NCI-H460 (cell line): ENCODE data around the gene NAT16. TPM values are rescaled to one million over a fixed set of nuclear protein-coding genes. Genes with fewer than 3 reads are reported as not detected.

Experiments
- DNase-seq: peaks from one replicate; pipeline ENCODE4 v3.0.0-alpha.2; 2016; ENCODE audit warnings: low read depth; ENCODE audit errors: extremely low read depth
- total RNA-seq: library from RNA; depleted of rRNA; stranded (reverse); fragments of >200 nt; shearing (Covaris generic); gene quantifications from 2 replicates; pipeline ENCODE4 v1.2.3, GENCODE V29; 2014

Gene NAT16
- total RNA-seq, 1 experiment from 2014 or later = not detected

DNA sequence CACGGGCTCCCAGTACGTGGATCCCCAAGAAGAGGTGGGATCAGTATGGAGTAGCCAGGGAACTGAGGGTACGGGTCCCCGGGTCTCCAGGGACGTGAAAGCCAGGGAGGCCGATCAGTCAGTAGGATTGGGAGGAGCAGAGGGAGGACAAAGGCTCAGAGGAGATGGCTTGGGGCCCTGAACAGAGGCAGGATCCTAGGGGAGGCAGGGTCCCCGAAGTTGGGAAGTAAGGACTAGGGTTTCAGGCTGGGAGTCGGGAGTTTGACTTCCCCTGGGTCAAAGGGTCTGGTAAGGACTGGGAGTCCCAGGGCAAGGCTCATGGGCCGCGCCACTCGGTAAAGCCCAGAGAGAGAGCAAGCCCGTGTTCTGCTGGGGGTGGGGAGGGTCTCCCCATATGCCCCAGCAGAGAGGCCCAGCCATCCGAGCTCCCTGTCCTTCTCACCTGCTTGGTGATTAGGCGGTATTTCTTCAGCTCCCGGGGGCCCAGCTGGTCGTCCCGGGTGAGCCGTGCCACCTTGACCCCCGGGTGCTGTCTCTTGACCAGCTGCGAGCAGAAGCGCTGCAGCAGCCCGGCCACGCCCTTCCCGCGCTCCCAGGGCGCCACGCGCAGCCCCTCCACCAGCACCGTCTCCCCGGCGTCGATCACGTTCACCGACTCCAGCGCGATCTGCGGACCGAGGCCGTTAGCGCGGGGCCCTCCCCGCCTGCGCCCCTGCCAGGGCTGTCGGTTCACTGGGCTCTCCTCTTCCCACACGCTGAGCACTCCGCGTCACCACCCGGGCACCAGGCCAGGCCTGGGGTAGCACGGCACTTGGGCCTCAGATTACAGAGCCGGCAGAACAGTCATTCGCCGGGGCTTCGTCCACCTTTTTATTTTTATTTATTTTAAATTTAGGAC is 7.0 kb downstream of the NAT16 start:
- peak; percentile 71 for DNase-seq

DNA sequence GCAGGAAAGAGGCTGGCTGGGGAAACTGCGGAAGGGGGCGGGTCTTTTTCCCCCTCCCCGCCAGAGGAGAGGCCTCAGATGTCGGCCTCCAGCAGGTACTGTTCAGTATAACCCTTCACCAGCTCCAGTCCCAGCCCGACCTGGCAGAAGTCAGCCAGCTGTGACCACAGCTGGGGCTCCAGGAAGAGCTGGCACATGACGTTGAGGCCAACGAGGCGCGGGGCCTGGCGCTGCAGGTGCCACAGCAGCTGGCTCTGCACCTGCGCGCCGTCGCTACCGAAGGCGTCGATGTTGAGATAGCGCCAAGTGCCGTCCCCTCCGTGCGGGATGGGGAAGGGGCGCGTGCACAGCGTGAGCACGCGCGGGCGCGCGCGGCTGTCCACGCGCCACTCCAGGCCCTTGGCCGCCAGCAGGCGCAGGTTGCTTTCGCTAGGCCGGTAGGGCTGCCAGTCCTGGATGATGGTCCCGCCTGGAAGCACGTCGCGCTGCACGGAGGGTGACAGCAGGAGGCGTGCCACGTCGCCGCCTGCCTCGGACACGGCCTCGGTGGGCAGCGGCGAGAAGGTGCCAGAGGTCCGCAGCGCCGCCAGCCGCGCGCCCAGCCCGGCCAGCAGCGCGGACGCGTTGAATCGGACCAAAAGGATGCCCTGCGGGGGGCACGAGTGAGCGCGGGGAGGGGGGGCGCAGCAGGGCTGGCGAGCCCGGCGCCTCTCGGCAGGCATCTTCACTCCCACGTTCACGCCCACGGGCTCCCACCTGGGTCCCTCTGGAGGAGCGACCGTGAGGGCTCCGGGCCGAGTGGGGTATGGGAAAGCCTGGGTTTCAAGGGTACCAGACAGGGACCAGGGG is 7.9 kb downstream of the NAT16 start:
- no peak for DNase-seq

DNA sequence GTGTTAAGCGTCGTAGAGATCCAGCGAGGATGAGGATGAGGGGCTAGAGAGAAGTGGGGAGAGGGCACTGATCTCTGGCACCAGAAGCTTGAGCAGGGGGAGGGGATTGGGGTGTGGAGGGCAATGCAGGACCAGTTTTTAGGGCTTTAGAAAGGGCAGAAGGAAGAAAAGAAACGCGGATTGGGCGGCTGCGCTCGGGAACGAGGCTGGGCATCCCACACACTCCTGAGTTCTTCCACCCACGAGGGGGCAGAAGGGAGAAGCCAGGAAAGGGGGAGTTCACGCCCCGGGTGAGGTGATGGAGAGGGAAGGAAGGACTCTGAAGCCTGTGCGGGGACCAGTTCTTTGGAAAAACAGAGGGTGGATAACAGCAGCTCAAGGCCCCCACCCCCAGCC is 8.7 kb downstream of the NAT16 start:
- no peak for DNase-seq

DNA sequence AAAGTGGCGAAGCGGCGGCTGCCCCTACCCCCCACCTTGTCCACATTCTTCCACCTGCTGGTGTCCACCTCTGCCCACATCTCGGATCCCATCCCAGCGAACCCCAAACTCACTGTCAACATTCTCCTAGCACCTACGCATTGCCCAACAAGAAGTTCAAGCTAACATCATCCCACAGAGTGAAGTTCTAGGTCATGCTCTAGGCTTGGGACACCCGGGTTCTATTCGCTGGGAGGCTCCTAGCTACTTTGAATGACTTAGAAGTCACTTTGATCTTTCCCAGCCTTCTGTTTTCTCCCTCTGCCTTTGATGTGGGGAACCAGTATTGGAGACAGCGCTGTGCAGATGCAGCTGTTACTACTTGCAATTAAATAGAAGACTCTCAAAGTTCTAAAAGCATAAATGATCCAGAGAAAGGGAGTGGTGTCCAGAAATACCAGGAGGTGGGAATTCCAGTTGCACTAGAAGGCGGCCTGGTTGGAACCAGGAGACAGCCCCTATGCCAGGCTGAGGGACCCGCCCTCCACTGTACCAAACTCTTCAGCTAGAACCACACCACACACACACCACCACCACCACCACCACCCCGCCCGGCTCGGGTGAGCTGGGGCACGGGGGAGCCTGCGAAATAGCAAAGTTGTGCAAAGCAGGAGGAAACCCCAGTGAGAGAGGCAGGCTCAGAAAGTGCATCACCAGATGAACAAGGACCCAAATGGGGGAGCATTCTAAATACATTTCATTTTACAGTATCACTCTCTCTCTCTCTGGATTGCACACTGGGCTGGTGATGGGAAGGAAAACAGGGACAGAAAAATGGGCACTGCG is 9.3 kb downstream of the NAT16 start:
- DNase-seq = no peak

DNA sequence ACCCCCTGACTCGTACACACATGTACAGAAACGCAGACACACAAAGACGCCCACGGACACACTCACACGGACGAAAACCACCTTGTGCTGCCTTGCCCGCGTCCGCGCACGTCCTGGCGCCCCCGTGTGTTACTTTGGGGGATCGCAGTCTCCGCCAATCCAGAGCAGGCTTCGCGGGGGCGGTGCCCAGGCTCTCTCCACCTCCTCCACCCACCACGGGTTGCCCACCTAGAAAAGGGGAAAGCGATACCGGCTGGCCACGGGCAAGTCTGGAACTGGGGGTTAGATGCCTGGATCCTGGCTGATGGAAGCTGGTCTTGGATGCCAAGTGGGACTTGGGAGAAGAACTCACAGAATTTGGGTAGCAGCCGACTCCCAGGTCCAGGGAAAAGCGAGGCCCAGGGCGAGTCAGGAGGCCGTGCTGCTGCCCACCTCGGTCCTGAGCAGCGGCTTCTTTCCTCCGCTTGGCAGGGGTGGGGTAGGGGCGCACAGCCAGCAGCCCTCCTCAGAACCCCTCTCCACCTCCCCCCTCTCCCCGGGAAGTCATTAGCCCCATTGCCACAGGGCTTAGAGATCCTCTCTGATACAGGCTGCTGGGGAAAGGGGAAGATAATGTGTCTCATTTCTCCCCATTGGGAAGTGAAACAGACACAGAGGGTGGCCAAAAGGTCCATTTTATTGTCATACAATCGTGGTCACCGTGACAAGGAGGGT is 10.1 kb downstream of the NAT16 start:
- DNase-seq = peak; percentile 53

DNA sequence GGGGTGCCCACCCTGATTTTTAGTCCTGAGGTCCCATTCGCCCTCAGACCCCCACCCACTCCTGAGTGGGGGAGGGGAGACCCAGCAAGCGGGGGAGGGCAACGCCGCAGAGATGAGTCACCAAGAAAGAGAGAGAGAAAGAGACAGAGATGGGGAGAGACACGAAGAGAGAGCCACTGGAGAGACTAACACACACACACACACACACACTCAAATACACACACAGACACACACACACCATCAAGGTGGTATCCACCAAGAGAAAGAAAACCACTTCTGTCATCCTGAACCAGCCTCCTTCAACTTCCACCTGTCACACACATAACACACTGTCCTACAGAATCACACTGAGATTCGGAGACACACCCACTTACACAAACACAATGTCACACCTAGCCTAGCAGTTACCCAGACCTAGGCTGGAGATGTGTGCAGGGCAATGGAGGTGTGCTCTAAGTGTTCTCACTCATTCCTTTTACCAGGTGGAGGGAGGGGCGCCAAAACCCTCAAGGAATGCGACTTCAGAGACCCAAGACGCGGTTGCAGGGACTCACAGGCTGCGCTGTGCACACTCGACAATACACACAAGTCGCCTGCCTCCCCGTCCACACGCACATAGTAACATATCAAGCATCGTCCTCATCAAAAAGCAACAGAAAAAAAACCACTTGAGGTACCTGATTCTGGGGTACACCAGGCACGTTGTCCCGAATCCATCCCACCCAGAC is 10.8 kb downstream of the NAT16 start:
- DNase-seq = no peak

DNA sequence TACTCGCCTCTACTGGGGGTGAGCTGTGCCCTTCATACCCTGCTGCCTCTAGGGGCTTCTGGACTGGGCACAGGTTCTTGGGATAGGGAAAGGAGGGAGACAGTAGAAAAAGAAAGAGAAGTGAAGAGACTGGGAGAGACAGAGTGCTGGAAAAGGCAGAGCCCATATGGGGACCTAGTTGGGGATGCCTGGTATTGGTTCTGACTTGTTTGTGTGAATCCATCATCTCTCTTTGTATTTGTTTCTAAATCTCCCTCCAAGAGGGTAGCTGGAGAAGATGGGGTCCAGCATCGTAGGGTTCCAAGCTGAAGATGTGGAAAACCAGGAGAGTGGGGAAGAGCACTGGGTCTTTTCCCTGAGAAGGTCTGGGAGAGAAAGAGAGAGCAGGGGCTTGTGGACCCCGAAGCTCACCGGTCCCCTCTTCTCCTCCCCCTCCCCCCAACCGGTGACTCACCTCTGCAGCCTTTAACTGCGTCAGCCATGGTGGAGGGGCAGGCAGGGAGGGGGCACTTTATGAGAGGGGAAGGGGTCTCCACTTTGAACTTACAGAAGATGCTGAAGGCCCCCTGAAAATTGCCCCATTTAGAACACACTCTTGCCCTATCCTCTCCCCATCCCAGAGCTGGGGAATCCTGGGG is 11.6 kb downstream of the NAT16 start:
- DNase-seq = no peak

DNA sequence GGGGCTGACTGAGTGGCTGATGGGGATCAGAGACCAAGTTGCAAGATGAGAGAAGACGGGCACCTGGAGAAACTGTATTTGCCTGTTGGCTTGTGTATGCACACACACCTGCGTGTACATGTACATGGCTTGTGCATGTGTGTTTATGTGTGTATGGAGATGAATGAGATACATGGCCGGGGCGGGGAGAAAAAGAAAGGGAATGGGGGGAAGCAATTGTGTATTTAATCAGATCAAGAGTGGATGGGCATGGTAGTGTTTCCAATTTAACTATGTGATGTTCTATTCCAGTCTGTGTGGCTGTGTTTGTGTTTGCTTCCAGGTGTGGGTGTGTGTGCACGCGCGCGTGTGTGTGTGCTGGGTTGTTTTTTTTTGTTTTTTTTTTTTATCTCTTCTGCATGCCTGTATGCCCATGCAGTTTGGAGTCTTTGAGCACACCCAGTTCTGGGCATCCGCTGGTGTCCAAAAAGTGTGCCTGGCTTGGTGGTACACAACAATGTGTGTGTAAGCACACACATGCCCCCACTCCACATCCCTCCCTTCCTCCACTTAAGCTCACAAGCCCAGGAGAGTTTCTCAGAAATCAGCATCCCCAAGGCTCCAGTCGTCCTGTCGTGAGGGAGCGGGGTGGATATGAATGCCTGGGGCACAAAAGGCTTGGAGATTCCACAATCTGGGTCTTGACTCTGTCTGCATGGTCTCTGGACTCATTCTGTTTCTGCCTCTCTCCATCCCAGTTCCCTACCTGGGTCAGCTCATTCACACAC is 12.3 kb downstream of the NAT16 start:
- no peak for DNase-seq

DNA sequence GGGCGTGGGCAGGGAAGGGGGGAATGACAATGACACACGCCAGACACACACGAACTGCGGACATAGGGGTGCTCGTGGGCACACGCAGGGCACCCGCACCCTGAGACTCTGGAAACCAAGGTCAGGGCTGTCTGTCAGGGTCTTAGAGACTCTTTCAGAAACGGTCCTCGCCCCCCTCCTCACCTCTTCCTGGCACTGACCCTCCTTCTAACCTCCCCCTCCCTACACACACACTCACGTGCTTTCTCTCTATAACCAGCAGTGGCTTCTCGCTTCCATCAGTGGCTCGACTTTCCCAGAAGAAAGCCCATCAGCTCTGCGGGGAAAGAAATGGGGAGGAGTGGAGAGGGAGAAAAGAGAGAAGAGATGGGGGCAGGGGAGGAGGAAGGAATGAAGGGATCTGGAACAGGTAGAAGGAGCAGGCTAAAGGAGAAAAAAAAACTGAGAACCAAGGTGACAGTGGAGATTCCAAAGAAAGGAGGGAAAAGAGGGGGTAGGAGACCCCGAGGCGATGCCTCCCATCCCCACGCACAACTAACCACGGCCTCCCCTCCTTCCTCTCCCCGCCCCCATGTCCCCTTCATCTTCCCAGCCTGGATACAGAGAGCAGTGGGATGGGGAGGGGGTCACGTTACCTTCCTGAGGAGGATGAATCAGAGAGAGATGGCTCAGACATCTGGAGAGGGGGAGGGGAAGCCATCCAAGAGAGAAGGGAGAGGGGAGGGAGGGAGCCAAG is 13.0 kb downstream of the NAT16 start:
- DNase-seq = no peak

DNA sequence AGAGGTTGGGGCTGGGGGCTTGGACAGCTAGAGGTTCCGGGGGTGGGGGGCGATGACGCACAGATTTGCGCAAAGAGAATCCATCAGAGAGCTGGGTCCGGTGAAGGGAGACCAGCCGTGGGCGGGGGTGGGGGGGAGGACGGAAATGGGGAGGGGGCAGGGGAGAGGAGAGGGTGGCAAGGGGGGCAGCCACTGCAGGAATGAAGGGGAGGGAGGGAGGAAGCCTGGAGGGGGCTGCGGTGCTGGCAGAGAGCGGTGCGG is 13.5 kb downstream of the NAT16 start:
- DNase-seq = no peak

DNA sequence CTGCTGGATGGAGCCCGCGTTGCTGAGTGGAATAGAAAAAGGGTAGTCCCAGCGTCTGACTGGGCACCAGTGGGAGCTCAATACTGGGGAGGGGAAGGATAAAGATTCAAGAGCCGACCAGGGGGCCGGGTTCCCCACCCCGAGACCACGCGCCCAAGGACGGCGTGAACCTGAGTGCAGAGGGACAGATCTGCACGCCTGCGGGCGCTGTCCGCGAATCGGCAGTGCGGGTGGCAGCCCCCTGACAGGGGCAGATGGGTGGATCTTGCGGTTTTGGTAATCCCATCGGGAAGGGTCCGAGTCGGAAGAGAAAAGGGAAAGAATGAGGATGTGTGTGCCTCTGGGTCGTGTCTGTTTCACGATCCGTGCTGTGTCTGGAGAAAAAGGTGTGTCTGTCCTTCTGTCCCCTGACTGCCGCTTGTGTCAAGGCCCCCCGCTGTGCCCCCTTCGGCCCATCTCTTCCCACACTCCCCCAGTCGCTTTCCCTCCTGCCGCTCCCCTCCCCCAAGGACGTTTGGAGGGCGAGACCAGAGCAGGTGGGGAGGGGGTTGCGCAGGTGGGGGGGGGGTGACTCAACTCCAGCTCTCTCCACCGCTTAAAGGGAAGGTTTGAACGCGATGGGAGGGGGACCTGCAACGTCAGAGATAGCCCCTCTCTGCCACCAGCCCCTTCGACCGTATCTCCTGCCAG is 14.0 kb downstream of the NAT16 start:
- no peak for DNase-seq

DNA sequence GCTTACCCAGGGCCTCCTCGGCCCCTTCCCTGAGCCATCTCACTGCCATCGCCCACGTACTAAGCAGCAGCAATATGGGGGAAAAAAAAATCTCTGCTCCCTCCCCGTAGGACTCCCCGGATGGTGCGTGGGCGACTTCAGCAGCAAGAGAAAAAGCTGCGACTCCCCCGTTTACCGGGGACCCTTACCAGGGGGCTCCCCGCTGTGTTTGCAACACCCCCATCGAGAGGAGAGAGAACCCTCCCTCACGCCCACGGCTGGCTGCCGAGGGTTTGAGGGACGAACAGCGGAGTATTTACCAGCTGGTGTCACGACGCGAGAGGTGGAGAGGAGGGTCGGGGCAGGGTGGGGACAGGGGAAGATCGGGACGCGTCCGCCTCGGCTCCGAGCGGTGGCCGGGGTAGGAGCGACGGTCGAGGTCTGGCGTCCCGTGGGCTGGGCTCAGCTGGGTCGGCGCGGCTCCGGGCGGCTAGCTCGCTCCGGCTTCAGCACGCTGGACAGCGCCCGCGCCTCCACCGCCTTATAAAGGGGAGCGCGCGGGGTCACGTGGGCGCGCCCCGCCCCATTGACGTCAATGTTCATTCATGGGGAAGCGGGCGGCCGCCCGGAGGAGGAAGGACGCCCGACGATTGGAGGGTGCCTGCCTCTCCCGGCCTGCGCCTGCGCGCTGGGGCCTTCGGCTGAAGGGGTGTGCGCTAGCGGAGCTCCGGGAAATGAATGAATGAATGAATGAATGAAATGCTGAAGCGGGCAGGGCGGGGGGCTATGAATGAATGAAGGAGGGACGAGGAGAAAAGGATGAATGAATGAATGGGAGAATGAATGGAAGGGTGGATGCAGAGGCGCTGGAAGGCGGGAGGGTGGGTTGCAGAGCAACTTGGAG is 14.8 kb downstream of the NAT16 start, which contains the start of gene VGF:
VGF (minus strand) TSS at position 495 of the 883 bp plus-strand sequence. CDS start 726 bp downstream, outside the sequence.
- peak; percentile 95 for DNase-seq

DNA sequence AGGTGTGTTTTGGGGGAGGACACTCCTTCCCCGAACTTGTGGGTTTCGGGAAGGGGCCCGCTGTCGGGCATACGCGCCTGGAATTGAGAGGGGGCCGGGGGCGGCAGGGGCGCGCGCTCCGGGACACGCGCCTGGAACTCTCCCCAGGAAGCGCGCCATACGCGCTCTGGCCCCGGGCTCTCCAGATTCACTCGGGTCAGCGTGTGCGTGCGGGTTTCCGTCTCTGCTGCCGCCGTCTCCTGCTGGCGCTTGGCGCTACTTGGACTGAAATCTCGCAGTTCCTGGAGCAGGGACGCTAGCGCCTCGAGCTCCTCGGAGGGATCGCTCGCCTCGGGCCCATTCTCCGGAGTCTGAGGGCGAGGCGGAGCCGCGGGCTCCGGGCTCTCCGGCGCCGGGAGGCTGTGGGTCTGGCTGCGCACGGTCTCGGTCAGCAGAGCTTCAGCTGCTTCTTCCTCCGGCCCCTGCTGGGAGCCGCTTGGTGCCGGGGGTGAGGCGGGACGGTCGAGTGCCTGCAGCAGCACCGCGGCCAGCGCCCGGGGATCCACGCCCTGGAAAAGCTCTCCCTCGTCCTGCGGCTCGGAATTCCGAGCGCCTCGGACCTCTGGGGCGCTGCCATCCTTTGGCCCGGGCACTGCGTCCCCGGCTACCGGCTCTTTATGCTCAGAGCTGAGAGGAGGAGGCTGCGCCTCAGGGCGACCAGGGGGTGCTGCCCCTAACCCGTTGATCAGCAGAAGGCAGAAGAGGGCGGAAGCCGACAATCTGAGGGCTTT is 15.8 kb downstream of the NAT16 start:
- peak; percentile 60 for DNase-seq

DNA sequence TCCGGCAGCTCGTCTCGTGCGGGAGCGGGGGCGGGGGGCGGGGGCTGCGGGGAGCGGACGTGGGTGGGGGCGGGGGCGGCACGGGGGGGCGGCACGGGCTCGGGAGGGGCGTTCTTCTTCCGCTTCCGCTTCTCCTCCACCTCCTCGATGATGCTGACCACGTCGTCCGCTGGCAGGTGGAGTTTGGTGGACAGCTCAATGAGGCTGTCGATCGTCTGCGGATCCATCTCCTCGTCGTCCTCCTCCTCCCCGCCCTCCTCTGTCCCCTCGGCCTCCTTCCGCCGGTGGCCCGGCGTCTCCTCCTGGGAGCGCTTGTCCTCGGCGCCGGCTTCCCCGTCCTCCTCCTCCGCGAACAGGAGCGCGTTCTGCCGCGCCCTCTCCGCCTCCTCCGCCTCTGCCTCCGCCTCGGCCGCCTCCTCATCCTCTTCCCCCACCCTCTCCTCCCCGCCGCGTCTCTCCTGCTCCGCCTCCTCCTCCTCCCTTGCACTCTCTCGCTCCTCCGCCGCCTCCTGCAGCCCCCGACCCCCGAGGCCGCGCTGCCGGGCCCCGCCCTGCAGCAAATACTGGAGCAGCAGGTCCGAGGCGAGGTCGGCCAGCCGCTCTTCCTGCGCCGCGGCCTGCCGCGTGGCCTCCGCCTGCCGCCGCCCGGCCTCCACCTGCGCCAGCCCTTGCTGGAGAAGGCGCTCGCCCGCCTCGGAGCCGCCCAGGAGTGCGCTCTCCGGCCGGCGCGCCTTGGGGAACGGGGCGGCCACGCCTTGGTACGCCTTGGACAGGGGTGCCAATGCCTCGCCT is 16.6 kb downstream of the NAT16 start:
- DNase-seq = no peak
